Measurements from ENCODE around the gene ITLN2. TPM values are rescaled to one million over a fixed set of nuclear protein-coding genes. Genes with fewer than 3 reads are reported as not detected.

The ITLN2 gene
- total RNA-seq, 1 experiment from 2014 or later, result 2.4 TPM

- Mint-ChIP-seq H3K4me1 (peaks cover 29 to 32% of the 10 kb centered on the region in 2 experiments), H3K27me3 (ENCODE audit: low read depth) (no peaks in the 10 kb centered on the region), H3K9me3 (no peaks in the 10 kb centered on the region; a peak in 1 of 5 replicates), H3K27ac (no peak overlapping the region), H3K4me3 (no peak overlapping the region), H3K36me3 (ENCODE audit: insufficient read depth in 1 of 3, low read depth in 3 of 3) (no peaks in the 10 kb centered on the region)
- peaks cover 2% of the 10 kb centered on the region for H3K4me1 ChIP-seq (ENCODE audit: insufficient read depth, low read length)
- TF ChIP-seq CTCF (conservative IDR thresholded peaks at IDR 0.05), result no peak
- no peak overlapping the region for H2BK15ac ChIP-seq (ENCODE audit: low read depth, low read length)
- no peak overlapping the region for H2BK12ac ChIP-seq (ENCODE audit: insufficient read length, low read depth, low read length)
- H2AFZ ChIP-seq (ENCODE audit: low read length), result no peak overlapping the region
- no peak overlapping the region for H3K18ac ChIP-seq (ENCODE audit: insufficient read length, low read depth, low read length)
- H4K20me1 ChIP-seq (ENCODE audit: control insufficient read depth, insufficient read depth, insufficient read length), result no peaks in the 10 kb centered on the region
- H3K56ac ChIP-seq (ENCODE audit: insufficient read length, low read depth, low read length), result no peak overlapping the region
- no CpG with 5 or more reads among the region's 2 CpGs for WGBS (ENCODE audit: extremely low coverage, insufficient read length, low lambda C conversion rate)
- H3K79me1 ChIP-seq (ENCODE audit: insufficient read depth, low read depth, low read length, poor library complexity, severe bottlenecking), result no peaks in the 10 kb centered on the region
- H3K4me2 ChIP-seq (ENCODE audit: insufficient read depth, insufficient read length, low read length), result no peak overlapping the region
- no peak overlapping the region for H3K9ac ChIP-seq (ENCODE audit: extremely low read depth, insufficient read length, low read length)
- no peak overlapping the region for H2BK5ac ChIP-seq (ENCODE audit: insufficient read length, low read length)
- no peak overlapping the region for H3K23ac ChIP-seq (ENCODE audit: insufficient read length, low read depth, low read length)
- H3K23me2 ChIP-seq (ENCODE audit: insufficient read length, low read depth, low read length, poor library complexity, severe bottlenecking), result no peaks in the 10 kb centered on the region
- H2BK20ac ChIP-seq (ENCODE audit: low read depth, low read length, poor library complexity, severe bottlenecking), result no peak overlapping the region
- H2BK120ac ChIP-seq (ENCODE audit: low read depth, low read length, poor library complexity, severe bottlenecking), result no peak overlapping the region
- no peak overlapping the region for H3K14ac ChIP-seq (ENCODE audit: insufficient read depth, low read length)
- H4K8ac ChIP-seq (replicated peaks; ENCODE audit: insufficient read length, low read depth, low read length), result no peak overlapping the region
- no peak overlapping the region for H2AK5ac ChIP-seq (ENCODE audit: insufficient read length, low read length)
- H3K4ac ChIP-seq (ENCODE audit: low read depth, low read length), result no peak overlapping the region
- H3K9me3 ChIP-seq (ENCODE audit: control insufficient read depth, low read depth, low read length), result no peaks in the 10 kb centered on the region
- H4K5ac ChIP-seq (ENCODE audit: insufficient read length, low read depth, low read length), result no peak overlapping the region
- H3T11ph ChIP-seq (ENCODE audit: low read length), result no peak overlapping the region
- no peak overlapping the region for H3K27ac ChIP-seq (ENCODE audit: insufficient read length, low read depth, low read length)
- no peak overlapping the region for H4K91ac ChIP-seq (ENCODE audit: insufficient read length, low read depth, low read length)
- no peaks in the 10 kb centered on the region for H3K79me2 ChIP-seq (ENCODE audit: insufficient read depth, low read length)
- H3K27me3 ChIP-seq (ENCODE audit: insufficient read depth, low read length), result no peaks in the 10 kb centered on the region
- DNase-seq, result no peak
Observed at GRCh38 chr1:160975026-160975425, 20.4 kb upstream of the ITLN2 start.
